HG03025 (cell line): ENCODE measurements around the gene LAMA5.

Source experiments
- ATAC-seq: cut with Tn5 transposase; IDR thresholded peaks from one replicate; pipeline ENCODE4 v1.9.1; 2021; ENCODE audit warnings: mild to moderate bottlenecking, moderate library complexity; ENCODE audit not compliant: unreplicated experiment, low FRiP score

The LAMA5 gene

DNA sequence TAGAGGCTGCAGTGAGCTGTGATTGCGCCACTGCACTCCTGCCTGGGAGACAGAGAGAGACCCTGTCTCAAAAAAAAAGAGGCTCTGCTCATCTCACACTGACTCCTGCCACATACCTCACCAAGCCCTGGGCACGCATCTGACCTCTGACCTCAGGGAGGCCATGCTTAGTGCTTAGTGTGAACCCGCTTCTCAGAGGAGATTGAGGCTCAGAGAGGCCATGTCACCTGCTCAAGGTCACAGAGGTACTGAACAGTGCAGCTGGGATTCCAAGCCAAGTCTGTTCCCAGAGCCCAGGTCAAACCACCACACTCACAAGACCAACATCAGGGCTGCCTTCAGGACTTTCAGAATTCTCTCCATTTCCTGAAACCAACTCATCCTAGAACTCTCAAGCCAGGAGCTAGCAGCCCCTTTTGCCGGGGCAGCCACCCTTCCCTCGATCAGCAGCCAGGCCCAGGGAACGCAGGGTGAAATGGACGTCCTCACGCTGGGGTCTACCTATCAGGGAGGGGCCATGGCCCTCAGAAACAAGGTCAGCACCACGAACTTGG lies 37.1 kb upstream of the LAMA5 start:
- no peak for ATAC-seq

DNA sequence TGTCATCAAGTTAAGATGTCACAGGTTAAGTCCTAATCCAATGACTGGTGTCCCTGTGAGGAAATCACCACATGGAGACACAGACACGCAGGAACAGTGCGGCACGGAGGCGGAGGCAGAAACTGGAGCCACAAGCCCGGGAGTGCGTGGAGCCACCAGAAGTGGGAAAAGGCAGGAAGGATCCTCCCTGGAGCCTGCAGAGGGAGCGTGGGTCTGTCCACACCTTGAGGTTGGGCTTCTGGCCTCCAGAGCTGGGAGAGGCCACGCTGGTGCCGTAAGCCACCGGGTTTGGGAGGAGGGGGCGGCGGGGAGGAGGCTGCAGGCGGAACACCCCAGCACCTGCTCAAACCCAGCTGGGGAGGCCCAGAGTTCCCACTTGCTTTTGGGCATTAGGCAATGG lies 36.2 kb upstream of the LAMA5 start:
- no peak for ATAC-seq

DNA sequence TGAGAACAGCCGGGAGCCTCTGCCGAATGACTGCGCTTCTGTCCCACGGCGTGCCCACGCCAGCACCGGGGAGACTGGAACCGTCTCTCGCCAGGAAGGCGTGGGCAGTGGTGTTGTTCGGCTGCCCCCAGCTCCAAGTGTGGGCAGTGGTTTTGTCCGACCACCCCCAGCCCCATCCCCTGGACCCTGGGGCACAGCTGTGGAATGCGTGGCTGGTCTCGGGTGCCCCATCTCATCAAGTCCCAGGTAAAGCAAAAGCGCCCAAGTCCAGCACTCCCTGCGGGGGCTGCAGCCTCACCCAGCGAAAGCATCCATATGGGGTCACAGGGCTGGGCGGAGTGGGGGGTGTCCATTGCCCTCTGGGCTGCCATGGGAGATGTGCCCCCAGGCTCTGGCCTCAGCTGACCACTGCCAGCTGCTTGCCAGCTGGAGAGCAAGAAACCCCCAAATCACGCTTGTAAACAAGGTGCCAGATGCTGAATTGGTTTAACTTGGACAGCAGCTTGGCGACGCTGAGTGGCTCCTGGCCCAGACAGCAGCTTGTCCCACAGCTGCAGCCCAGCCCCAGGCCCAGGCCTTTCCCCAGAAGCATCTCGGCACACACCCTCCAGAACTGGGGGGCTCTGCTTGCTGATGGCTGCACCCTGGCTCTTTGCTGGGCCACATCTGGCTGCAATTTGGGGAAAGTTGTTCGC lies 35.5 kb upstream of the LAMA5 start:
- ATAC-seq: no peak

DNA sequence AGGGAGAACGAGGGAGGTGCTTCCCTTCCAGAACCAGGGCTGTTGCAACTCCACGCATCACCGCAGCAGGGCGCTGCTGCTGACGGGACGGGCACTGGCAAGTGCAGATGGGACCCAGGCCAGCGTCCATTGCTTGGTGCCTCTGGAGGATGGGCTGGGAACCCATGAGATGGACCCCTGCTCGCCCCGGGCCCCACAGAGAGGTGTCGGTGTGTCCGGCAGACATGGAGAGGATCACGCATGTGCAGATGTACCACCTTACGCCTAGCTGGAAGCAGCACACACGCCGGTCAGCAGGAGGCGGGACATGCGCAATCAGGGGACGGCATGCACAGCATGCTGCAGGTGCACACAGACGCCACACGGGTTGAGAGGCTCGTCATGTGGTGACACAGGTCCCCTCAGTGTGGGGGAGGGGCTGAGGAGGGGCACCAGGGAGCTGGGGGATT lies 34.2 kb upstream of the LAMA5 start:
- ATAC-seq: no peak

DNA sequence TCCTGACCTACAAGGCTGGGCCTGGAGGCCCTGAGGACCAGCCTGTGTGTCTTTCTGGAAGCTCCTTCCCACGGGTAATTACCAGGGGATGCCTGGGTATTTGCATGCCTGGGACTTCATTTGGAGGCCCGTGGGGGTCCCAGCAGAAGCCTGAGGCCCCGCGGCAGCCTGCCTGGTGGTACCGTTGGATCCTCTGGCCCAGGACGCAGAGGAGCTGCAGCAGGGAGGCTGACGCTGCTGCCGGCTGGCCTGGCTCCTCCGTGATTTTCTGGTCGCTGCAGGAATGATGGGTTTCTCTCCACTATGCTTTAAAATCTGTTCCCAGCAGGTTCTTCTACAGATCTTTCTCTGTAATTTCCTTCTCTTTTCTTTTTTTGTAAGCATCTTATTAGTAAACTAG lies 33.4 kb upstream of the LAMA5 start:
- no peak for ATAC-seq

DNA sequence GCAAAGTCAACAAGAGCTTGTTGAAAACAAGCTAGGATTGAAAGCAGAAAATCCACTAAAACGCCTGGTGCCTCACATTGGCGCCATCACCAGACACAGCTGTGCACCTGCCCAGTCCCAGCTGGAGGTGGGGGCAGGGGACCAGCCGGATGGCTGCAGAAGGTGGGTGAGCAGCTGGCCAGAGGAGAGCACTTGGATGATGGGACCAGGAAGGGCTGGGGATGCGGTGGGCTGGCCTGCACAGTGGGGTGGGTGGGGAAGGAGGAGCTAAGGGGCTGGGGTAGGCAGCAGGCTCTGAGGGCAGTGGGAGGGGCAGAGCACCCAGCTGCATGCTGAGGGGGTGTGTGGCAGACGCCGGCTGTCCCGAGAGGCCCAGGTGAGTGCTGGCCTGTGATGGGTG lies 32.9 kb upstream of the LAMA5 start:
- no peak for ATAC-seq

DNA sequence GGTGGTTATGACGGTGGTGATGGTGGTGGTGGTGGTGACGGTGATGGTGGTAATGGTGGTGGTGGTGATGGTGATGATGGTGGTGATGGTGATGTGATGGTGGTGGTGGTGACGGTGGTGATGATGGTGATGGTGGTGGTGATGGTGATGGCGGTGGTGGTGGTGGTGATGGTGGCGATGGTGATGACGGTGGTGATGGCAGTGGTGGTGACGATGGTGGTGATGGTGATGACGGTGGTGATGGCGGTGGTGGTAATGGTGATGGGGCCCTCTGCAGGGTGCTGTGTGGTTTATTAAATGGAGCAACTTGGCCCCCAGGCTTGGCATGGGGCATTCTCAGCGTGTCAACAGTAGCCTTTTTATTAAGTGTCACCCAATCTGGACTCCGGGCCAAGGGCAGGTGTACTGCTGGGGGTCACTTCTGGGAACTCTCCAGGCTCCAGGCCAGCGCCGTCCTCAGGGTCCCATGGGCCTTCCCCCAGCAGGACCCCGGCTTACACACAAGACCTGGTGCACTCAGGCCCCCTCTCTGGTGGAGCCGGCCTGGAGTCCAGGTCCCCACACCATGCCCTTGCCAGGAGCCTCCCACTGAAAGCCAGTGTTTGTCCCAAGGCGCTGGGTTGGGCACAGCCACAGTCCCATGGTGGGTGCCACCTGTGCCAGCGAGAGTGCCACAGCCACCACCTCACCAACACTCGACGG lies 31.2 kb upstream of the LAMA5 start:
- ATAC-seq: no peak

DNA sequence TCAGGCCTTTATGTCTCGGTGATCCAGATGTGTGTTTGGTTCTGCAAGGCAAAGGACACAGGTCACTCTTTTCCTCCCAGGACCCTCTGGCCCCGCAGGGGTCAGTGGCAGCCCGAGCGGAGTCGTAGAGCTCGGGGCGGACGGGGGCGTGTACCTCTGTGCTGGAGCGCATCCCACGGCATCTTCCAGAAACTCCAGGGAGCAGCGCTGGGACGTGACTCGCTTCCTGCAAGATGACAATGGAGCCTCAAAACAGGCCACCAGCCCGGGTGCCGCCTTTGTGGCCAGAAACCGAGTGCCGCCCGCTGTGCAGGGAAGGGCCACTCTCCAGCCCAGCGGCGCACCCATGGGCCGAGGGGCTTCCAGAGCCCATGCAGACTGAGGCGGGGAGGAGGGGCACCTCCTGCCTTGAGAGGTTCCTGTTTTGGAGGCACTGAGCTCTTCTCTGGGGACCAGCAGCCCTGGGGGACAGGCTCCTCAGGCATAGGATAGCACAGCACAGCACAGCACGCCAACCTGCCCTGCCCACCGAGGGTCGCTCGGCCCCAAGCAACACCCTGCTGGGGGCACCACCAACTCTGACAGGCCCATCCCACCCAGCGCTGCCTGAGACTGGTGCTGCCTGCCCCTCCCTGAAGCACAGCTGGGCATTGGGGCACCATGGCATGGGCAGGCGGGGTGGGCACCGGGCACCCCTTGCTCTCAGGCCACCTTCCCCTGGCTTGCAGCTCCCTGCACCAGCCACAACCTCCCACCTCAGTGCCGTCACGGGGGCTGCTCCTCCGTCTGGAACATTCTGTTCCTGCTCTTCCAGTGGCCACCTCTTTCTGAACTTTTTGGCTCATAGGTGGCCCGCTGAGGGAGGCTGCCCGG lies 29.5 kb upstream of the LAMA5 start:
- no peak for ATAC-seq

DNA sequence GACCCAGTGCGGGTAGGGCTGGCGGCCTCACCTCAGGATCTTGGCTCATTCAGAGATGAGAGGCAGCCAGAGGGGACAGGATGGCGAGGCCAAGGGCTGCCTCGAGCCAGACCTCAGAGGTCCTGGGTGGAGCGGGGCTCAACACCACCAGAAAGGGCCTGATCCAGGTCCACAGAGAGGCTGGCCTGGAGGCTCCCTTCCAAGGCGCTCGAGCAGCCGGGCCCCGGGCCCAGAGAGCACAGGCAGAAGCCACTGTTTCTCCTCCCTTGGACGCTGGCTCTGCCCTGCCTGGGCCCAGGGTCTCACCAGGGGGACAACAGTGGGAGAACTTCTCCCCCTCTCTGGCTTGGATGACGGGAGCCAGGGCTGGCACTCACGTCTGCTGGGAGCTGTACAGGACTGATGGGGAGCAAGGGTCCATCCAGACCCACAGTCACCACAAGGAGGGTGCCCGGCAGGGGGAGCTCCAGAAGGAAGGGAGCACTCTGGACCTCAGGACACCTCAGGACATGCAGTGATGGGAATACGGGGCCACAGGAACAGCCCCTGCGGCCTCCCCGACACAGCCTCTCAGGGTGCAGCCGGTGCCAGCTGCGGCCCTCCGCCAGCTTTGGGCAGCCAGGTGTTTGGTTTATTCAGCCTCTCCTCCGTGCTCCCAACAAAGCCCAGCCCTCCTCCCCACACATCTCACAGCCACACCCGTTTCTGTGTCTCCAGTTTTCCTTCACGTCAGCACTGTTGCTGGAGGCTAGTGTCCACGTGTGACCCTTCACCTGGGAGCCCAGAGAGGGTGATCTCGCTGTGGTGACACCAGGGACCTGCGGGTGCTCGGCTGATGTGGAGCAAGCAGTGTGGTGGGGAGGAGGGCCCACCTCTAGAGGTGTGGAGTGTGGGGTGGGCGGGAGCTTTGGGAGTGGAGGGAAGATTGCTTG lies 28.5 kb upstream of the LAMA5 start:
- no peak for ATAC-seq

DNA sequence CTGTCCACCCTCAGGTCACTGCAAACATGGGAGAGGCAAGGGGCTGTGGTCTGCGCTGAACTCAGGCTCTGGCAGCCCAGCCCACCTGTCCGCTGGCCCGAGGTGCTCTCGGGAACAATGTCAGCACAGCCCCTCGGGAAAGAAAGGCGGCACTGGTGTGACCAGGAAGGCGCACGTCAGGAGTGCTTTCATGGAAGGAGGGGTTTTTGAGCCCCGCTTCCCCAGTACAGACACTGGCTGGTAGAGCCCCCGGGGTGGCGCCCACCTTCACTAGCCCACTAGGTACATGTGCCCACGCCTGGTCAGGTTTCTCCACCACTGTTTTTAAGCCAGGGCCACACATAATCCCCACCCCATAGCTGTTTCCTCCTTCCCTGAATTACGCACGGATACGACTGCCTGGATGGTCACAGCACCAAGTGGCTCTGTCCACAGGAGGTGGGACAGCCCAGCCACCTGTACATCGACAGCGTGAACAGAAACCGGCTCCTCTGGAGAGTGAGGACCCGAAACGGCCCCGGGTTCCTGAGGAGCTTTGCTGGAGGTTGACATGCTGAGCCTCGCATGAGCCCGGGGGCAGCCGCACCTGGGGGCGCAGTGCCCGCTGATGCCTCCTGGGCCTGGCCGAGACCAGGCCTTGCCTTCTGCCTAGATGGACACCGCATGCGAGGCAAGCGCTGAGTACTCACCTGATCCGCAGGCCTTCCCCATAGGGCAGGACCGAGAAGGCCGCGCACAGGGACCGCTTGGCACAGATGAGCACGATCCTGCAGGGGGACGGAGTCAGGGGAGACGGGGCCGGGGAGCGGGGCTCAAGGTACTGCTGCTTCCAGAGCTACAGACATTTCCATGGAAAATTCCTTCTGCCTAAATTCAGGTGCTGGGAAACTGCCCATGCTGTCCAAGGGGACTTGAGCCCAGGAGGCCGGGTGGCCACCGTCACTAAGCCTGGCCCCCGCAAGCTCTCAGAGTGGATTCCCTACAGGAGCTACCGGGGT lies 27.4 kb upstream of the LAMA5 start:
- no peak for ATAC-seq

DNA sequence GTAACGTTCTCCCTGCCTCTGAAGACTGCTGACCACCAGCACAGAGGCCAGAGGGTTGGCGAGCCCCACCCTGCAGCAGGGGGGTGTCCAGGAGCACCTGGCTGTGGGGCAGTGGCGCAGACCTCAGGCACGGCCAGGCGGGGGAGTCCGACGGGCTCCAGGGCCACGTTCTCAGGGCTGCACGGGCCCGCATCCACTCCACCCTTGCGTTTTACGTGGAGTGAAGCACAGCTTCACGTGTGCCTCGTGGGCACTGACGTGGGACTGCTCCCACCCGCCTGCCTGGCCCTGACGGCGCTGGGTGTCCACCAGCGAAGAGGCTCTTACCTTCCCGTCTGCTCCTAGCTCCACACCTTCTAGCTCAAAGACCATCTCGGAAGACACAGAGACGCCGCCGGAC lies 26.7 kb upstream of the LAMA5 start:
- no peak for ATAC-seq

DNA sequence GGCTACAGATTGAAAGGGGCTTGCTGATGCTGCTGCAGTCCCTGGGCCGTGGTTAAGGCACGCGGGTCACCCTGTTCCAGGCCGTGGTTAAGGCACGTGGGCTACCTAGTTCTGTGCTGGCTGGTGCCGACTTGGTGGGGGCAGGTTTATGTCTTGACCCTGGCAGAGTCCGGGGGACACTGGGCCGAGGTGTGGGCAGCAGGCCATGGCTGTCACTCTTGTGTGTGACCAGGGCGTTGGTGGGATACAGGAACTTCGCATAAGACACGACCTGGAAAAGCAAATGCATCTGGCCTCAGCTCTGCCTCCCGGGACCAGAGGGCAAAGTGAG lies 26.2 kb upstream of the LAMA5 start:
- ATAC-seq: no peak

DNA sequence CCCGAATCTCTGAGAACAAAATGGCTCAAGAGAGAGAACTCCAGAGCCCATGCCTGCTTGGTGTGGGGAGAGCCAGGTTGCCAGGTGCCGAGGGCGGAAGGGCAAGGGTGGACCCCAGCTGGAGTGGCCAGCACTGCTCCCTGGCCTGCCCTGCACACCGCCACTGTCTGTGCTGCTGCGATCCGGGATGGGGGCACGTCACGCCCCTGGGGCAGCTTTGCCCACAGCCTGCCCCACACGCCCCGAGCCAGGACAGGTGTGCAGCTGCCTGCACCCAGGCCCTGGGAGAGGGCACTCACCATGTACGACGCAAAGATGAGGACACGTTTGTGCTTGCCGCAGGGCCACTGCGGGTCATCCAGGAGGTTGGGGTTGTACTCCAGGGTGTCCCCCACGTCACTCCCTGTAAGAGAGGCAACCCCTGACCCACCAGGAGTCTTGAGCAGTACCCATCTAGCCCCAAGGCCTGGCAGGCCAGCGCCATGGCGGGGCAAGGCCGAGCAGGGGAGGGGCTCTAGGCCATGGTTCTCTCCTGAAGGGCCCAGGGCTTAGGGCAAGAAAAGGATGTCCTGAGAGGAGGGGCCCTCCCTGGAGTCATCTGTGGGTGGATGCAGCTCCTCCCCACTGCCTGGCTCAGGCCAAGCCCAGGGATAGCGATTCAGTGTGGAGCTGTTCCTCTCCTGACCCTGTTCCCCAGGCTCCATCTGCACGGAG lies 25.7 kb upstream of the LAMA5 start:
- ATAC-seq: no peak

DNA sequence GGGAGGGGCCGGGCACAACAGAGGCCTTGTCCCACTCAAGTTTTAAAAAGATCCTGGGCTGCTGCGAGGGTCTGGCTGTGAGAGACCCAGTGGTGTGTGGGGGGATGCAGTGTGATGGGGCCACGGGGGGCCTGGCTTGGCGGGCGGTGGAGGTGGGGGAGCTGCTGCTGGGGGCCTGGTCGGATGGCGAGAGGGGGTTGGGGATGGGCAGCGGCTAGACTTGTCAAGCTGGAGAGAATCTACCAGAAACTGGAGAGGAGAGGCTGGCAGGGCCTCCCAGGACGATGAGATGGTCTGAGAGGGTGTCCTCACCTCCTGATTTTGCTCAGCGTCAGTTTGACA lies 24.9 kb upstream of the LAMA5 start:
- no peak for ATAC-seq

DNA sequence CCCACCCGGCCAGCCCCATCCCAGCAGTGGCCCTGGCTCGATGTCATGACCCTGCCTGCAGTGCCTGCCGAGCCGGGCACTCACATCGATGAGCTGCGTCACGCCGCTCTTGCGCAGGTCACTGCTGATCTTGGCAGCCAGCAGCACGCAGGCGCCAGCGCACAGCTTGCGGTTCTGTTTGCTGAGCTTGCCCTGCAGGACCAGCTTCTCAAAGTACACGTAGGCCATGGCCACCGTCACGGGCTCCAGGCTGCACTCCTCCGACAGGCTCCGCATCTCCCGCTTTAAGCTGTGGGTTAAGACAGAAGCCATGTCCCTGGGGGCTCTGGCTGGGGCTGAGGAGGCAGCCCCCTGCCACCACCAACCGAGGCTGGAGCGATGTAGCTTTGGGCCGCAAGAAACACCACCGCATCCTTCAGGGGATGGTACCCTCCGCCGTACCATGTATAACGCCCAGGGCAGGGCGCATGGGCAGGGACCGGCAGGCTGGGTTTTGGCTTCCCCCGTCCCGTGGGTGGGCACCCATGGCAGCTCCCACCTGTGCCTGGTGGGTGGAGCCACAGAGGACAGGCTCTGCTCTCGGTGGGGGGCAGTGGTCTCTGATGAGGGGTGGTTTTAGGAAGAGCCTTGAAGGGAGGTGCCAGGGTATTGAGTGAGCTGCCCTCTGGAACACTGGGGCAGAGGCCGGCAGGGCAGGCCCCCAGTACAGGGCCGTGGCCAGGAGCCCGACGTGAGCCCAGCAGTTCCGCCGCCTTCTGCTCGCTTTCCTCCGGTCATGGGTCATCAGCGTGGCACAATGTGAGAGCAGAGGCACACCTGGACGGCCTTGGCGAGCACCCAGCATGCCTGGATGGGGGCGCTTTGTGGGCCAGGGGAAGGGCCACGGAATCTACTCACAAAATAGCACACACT lies 24.3 kb upstream of the LAMA5 start:
- ATAC-seq: no peak

DNA sequence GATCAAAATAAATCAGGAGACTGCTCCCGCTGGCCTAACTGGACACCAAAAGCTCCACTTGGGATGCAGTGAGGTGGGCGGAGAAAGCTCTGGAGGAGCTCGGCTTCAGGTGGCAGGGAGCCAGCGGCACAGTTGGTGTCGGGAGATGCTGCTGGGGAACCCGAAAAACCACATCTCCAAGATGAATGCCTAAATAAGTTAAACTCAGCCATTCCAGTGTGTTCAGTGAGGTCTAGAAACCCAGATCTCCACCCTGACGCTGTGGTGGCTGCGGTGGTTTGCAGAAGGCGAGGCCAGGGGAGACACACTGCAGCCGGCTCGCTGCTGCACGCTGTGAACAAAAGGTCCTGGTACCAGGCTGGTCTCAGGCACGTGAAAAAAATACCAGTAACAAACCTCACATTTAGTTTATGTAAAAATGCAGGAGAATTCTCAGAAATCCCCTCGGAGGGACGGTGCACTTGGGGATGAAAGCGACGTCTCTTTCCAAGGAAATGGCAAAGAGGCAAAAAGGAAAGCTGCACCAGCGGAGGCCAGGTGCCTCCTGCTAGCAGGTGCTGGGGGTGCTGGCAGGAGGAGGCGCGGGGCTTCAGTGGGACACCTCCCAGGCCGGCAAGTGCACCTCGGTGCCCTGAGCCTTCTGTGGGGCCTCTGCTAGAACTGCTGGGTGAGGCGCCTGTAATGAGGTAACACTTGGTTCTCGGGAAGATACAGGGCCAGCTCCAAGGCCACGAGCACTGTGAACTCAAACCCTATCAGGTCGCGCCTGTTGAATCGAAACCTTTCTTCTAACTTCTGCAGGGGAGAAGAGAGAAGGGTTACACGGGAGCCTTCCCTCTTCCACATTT lies 23.4 kb upstream of the LAMA5 start:
- ATAC-seq: no peak
